GM19193 (cell line): ENCODE results near the gene KDM4B.

ENCODE experiments used
- POLR2A ChIP-seq: IDR thresholded peaks from 4 replicates; pipeline ENCODE4 v1.6.1; 2011; ENCODE audit not compliant: insufficient read depth, insufficient read length; ENCODE audit errors: extremely low read depth

The KDM4B gene

GRCh38 chr19:5122121-5122400 lies 153.1 kb downstream of the KDM4B start:
- no peak for TF ChIP-seq POLR2A

GRCh38 chr19:5122671-5123409 lies 153.9 kb downstream of the KDM4B start:
- no peak for TF ChIP-seq POLR2A

GRCh38 chr19:5123646-5124045 lies 154.7 kb downstream of the KDM4B start:
- no peak for TF ChIP-seq POLR2A

- TF ChIP-seq POLR2A: no peak
Observed at GRCh38 chr19:5124111-5124855, 155.4 kb downstream of the KDM4B start.

GRCh38 chr19:5125376-5125775 lies 156.5 kb downstream of the KDM4B start:
- no peak for TF ChIP-seq POLR2A

GRCh38 chr19:5125797-5126497 lies 157.0 kb downstream of the KDM4B start:
- TF ChIP-seq POLR2A: no peak

- no peak for TF ChIP-seq POLR2A
Observed at GRCh38 chr19:5126498-5127223, 157.7 kb downstream of the KDM4B start.

GRCh38 chr19:5127717-5128116 lies 158.8 kb downstream of the KDM4B start:
- TF ChIP-seq POLR2A: no peak

GRCh38 chr19:5128251-5128935 lies 159.5 kb downstream of the KDM4B start:
- no peak for TF ChIP-seq POLR2A

GRCh38 chr19:5128936-5129389 lies 160.1 kb downstream of the KDM4B start:
- no peak for TF ChIP-seq POLR2A

GRCh38 chr19:5129691-5130090 lies 160.8 kb downstream of the KDM4B start:
- TF ChIP-seq POLR2A: no peak

GRCh38 chr19:5130371-5131030 lies 161.6 kb downstream of the KDM4B start:
- peak; percentile 58 for TF ChIP-seq POLR2A

GRCh38 chr19:5131031-5131505 lies 162.2 kb downstream of the KDM4B start:
- peak; percentile 50 for TF ChIP-seq POLR2A
